NCI-H1694 treated with DMSO at 0.1 percent for 48 hours (cell line): ENCODE results near the gene FKBP3.
"Not testable (repeated sequence)": the region's sequence is repeated elsewhere in the genome, so short reads cannot be mapped to it uniquely, and the experiment has no call there.

Source experiments
- DNase-seq: peaks from one replicate; lab custom pipeline; 2025; lab: John Stamatoyannopoulos, UW

Gene FKBP3

GRCh38 chr14:45112896-45113781 is 21.1 kb downstream of the FKBP3 start:
- DNase-seq = no peak

- no peak for DNase-seq
Measured at GRCh38 chr14:45104561-45104960, 29.7 kb downstream of the FKBP3 start.

- no peak for DNase-seq
Measured at GRCh38 chr14:45103806-45104205, 30.5 kb downstream of the FKBP3 start.

- DNase-seq = no peak
Measured at GRCh38 chr14:45096218-45096617, 38.1 kb downstream of the FKBP3 start.

GRCh38 chr14:45095143-45095542 is 39.1 kb downstream of the FKBP3 start:
- no peak for DNase-seq

- no peak for DNase-seq
Measured at GRCh38 chr14:45094275-45094674, 40.0 kb downstream of the FKBP3 start.

- no peak for DNase-seq
Measured at GRCh38 chr14:45091710-45092109, 42.6 kb downstream of the FKBP3 start.

GRCh38 chr14:45089813-45090212 is 44.5 kb downstream of the FKBP3 start:
- no peak for DNase-seq

GRCh38 chr14:45084946-45085346 is 49.3 kb downstream of the FKBP3 start:
- no peak for DNase-seq

GRCh38 chr14:45083976-45084722 is 50.1 kb downstream of the FKBP3 start, which contains the start of gene PRPF39:
Gene PRPF39 (plus strand): TSS chr14:45084116. CDS start chr14:45095240, 11,124 bp downstream.
- peak; percentile 90 for DNase-seq

- DNase-seq = no peak
Measured at GRCh38 chr14:45083617-45083975, 50.7 kb downstream of the FKBP3 start.

GRCh38 chr14:45082420-45082819 is 51.9 kb downstream of the FKBP3 start:
- DNase-seq = no peak

GRCh38 chr14:45081096-45081495 is 53.2 kb downstream of the FKBP3 start:
- not testable (repeated sequence) for DNase-seq

GRCh38 chr14:45080416-45080968 is 53.8 kb downstream of the FKBP3 start:
- not testable (repeated sequence) for DNase-seq

GRCh38 chr14:45078323-45078722 is 56.0 kb downstream of the FKBP3 start:
- no peak for DNase-seq

GRCh38 chr14:45073231-45073879 is 60.9 kb downstream of the FKBP3 start:
- DNase-seq = no peak

GRCh38 chr14:45072126-45072525 is 62.2 kb downstream of the FKBP3 start:
- no peak for DNase-seq

GRCh38 chr14:45070215-45070614 is 64.1 kb downstream of the FKBP3 start:
- no peak for DNase-seq

- DNase-seq = no peak
Measured at GRCh38 chr14:45068396-45068795, 65.9 kb downstream of the FKBP3 start.

GRCh38 chr14:45066667-45067066 is 67.6 kb downstream of the FKBP3 start:
- no peak for DNase-seq

- no peak for DNase-seq
Measured at GRCh38 chr14:45065956-45066355, 68.3 kb downstream of the FKBP3 start.
